Liver (tissue), 3 donors: ENCODE data around the gene CAPN7.

Source experiments
- ATF3 ChIP-seq: IDR thresholded peaks from 2 replicates; pipeline ENCODE4 v1.6.1; 2016; ENCODE audit warnings: antibody characterized with exemption
- CTCF ChIP-seq: fragments of 150-350 bp; IDR thresholded peaks from 2 replicates; pipeline ENCODE4 v1.5.1; 2017; ENCODE audit warnings: improper control_type of control experiment, low read depth, low read length; ENCODE audit not compliant: missing input control
- FOXA1 ChIP-seq: IDR thresholded peaks from 2 replicates; pipeline ENCODE4 v1.6.1; 2016; ENCODE audit warnings: antibody characterized with exemption
- GABPA ChIP-seq, 2 donors: IDR thresholded peaks in 1 of 2; conservative IDR thresholded peaks in 1 of 2; 2 replicates each; pipeline ENCODE4 v1.6.1; 2016; ENCODE audit warnings: antibody characterized with exemption in 2 of 2, mild to moderate bottlenecking in 1 of 2, moderate library complexity in 1 of 2
- HNF4G ChIP-seq: IDR thresholded peaks from 2 replicates; pipeline ENCODE4 v1.6.1; 2016; ENCODE audit warnings: antibody characterized with exemption
- JUND ChIP-seq, 2 donors: IDR thresholded peaks; 2 replicates each; pipeline ENCODE4 v1.6.1; 2016; ENCODE audit warnings: antibody characterized with exemption in 2 of 2
- MAX ChIP-seq: IDR thresholded peaks from 2 replicates; pipeline ENCODE4 v1.6.1; 2016; ENCODE audit warnings: antibody characterized with exemption
- RAD21 ChIP-seq, 2 donors: IDR thresholded peaks; 2 replicates each; pipeline ENCODE4 v1.6.1; 2016; ENCODE audit warnings: antibody characterized with exemption in 2 of 2, mild to moderate bottlenecking in 2 of 2
- REST ChIP-seq: IDR thresholded peaks from 2 replicates; pipeline ENCODE4 v1.6.1; 2016; ENCODE audit warnings: antibody characterized with exemption, mild to moderate bottlenecking
- SP1 ChIP-seq: IDR thresholded peaks from 2 replicates; pipeline ENCODE4 v1.6.1; 2018; ENCODE audit warnings: antibody characterized with exemption, mild to moderate bottlenecking
- TAF1 ChIP-seq: conservative IDR thresholded peaks from 2 replicates; pipeline ENCODE4 v1.6.1; 2016; ENCODE audit warnings: antibody characterized with exemption, mild to moderate bottlenecking
- YY1 ChIP-seq: IDR thresholded peaks from 2 replicates; pipeline ENCODE4 v1.6.1; 2016; ENCODE audit warnings: antibody characterized with exemption, mild to moderate bottlenecking
- ZBTB33 ChIP-seq: IDR thresholded peaks from 2 replicates; pipeline ENCODE4 v1.6.1; 2016; ENCODE audit warnings: antibody characterized with exemption
- donor health status: healthy.
- donor health status: healthy.

- no peak for TF ChIP-seq CTCF
- no peak for TF ChIP-seq TAF1
- TF ChIP-seq FOXA1: no peak
- peak; percentile 61 for TF ChIP-seq YY1
- peak; percentile 31 for TF ChIP-seq MAX
- no peak for TF ChIP-seq ZBTB33
- TF ChIP-seq REST: no peak
- TF ChIP-seq HNF4G: no peak
- peak; percentile 54 to 67 for TF ChIP-seq GABPA (IDR thresholded peaks at IDR 0.05 in 1 of 2, conservative IDR thresholded peaks at IDR 0.05 in 1 of 2)
- TF ChIP-seq ATF3: no peak
- TF ChIP-seq RAD21 (IDR thresholded peaks at IDR 0.05): peak in 1 of 2 donors; percentile 18
- TF ChIP-seq SP1: peak; percentile 59
- peak; percentile 23 to 47 for TF ChIP-seq JUND (IDR thresholded peaks at IDR 0.05)
These were observed 89.5 kb downstream of the CAPN7 start for GRCh38 chr3:15295506-15295905.
